ENCODE results near the gene CCSER1.

Gene CCSER1

GRCh38 chr4:90996813-90997212 lies 869.6 kb downstream of the CCSER1 start:
- no peak for TF ChIP-seq CTCF (conservative IDR thresholded peaks at IDR 0.05)
- no peak overlapping the region for H3K27ac ChIP-seq

- H3K27ac ChIP-seq, result no peak overlapping the region
- no peak for TF ChIP-seq CTCF (conservative IDR thresholded peaks at IDR 0.05)
These were observed 888.7 kb downstream of the CCSER1 start for GRCh38 chr4:91015861-91016260.

- TF ChIP-seq CTCF (conservative IDR thresholded peaks at IDR 0.05), result no peak
- no peak overlapping the region for H3K27ac ChIP-seq
These were observed 892.3 kb downstream of the CCSER1 start for GRCh38 chr4:91019513-91019912.

- TF ChIP-seq CTCF (conservative IDR thresholded peaks at IDR 0.05), result no peak
- H3K27ac ChIP-seq, result peak overlapping the region; percentile 36
These were observed 898.3 kb downstream of the CCSER1 start for GRCh38 chr4:91025241-91026148.

GRCh38 chr4:91028228-91028627 lies 901.0 kb downstream of the CCSER1 start:
- no peak overlapping the region for H3K27ac ChIP-seq
- no peak for TF ChIP-seq CTCF (conservative IDR thresholded peaks at IDR 0.05)

- TF ChIP-seq CTCF (conservative IDR thresholded peaks at IDR 0.05), result no peak
- H3K27ac ChIP-seq, result no peak overlapping the region
These were observed 904.6 kb downstream of the CCSER1 start for GRCh38 chr4:91031761-91032160.

- TF ChIP-seq CTCF (conservative IDR thresholded peaks at IDR 0.05), result no peak
- no peak overlapping the region for H3K27ac ChIP-seq
These were observed 905.7 kb downstream of the CCSER1 start for GRCh38 chr4:91032725-91033445.
